Right ventricle myocardium superior (tissue), 1 donor: Measurements from ENCODE around the gene SUB1. TPM values are rescaled to one million over a fixed set of nuclear protein-coding genes. Genes with fewer than 3 reads are reported as not detected.
"Not testable (repeated sequence)": the region's sequence is repeated elsewhere in the genome, so short reads cannot be mapped to it uniquely, and the experiment has no call there.

Source experiments
- ATAC-seq: fragments of 200-7000 bp; cut with Tn5 transposase; one replicate; pipeline ENCODE4 v1.9.1; 2020; ENCODE audit warnings: mild to moderate bottlenecking; ENCODE audit not compliant: poor library complexity
- DNase-seq: peaks from one replicate; pipeline ENCODE4 v3.0.0-alpha.2; 2020
- intact Hi-C: fragments of 100-400 bp; cut with DNase I; formaldehyde crosslinking; loops from one replicate; pipeline ENCODE4 v1.11.2; 2022
- total RNA-seq: library from RNA; stranded (reverse); fragmentation: NEBNext Ultra II Directional; extraction: Animal tissue kit (Norgen Biotek cat#: 25700); gene quantifications from one replicate; pipeline ENCODE4 v1.2.1, GENCODE V29; 2021
- donor health status: DM: no; HTN: yes; CAD: no; lungs with severe emphysema.

The SUB1 gene
- total RNA-seq, 1 donor from 2014 or later, result 175 TPM

GRCh38 chr5:32625547-32625946, 40.2 kb downstream of the SUB1 start:
- DNase-seq (no peak), ATAC-seq (no peak)
- intact Hi-C loops, result no loop called here

GRCh38 chr5:32627219-32627870, 42.0 kb downstream of the SUB1 start:
- intact Hi-C loops, result no loop called here
- no peak for ATAC-seq
- DNase-seq, result no peak

- ATAC-seq (peak; percentile 85), DNase-seq (no peak)
- intact Hi-C loops, result no loop called here
These were observed 42.9 kb downstream of the SUB1 start for GRCh38 chr5:32628049-32628844.

- DNase-seq (no peak), ATAC-seq (no peak)
- intact Hi-C loops, result no loop called here
These were observed 45.6 kb downstream of the SUB1 start for GRCh38 chr5:32630867-32631491.

- DNase-seq, intact Hi-C loops, ATAC-seq: not testable (repeated sequence)
These were observed 47.7 kb downstream of the SUB1 start for GRCh38 chr5:32633017-32633416.

- intact Hi-C loops, result no loop called here
- no peak for DNase-seq
- ATAC-seq, result no peak
These were observed 53.0 kb downstream of the SUB1 start for GRCh38 chr5:32638309-32638708.

- ATAC-seq (no peak), DNase-seq (no peak)
- intact Hi-C loops, result no loop called here
These were observed 54.6 kb downstream of the SUB1 start for GRCh38 chr5:32639943-32640342.

GRCh38 chr5:32642276-32643002, 57.1 kb downstream of the SUB1 start:
- ATAC-seq, result no peak
- no peak for DNase-seq
- intact Hi-C loops, result no loop called here

- intact Hi-C loops, result no loop called here
- no peak for ATAC-seq
- DNase-seq, result no peak
These were observed 59.9 kb downstream of the SUB1 start for GRCh38 chr5:32645246-32645645.

- intact Hi-C loops, result no loop called here
- ATAC-seq, result no peak
- no peak for DNase-seq
These were observed 61.0 kb downstream of the SUB1 start for GRCh38 chr5:32646061-32646969.

GRCh38 chr5:32651088-32651487, 65.7 kb downstream of the SUB1 start:
- peak; percentile 56 for ATAC-seq
- intact Hi-C loops, result no loop called here
- DNase-seq, result no peak

- ATAC-seq (peak; percentile 12), DNase-seq (no peak)
- intact Hi-C loops, result no loop called here
These were observed 66.3 kb downstream of the SUB1 start for GRCh38 chr5:32651638-32652037.

Other genes starting within 250 kb of the SUB1 start
- gene ZFR, start 140.8 kb upstream of the SUB1 start, total RNA-seq, result 46.9 TPM
- 18.3 TPM for gene NPR3, start 125.8 kb downstream of the SUB1 start, total RNA-seq